ENCODE data around the gene EPHB4. TPM values are rescaled to one million over a fixed set of nuclear protein-coding genes. Genes with fewer than 3 reads are reported as not detected.

Gene EPHB4
- total RNA-seq = 88.9 and 91.9 TPM in 2 replicates
- long read RNA-seq, partial matches to known transcripts = 4 of 4 reads
- long read RNA-seq, other reads (novel, unspliced or antisense) = 0 of 4 reads

GRCh38 chr7:100827330-100828226 lies at the start of gene EPHB4:
EPHB4 (minus strand) TSS chr7:100827523; CDS start chr7:100827030, 493 bp downstream.
- Mint-ChIP-seq H3K27ac (ENCODE audit: unreplicated experiment) (peak within 1 kb of the TSS; percentile 89), H3K9me3 (ENCODE audit: unreplicated experiment) (no peaks in the 10 kb centered on the region), H3K36me3 (ENCODE audit: unreplicated experiment) (peaks cover 6% of the 10 kb centered on the region), H3K27me3 (ENCODE audit: unreplicated experiment) (no peaks in the 10 kb centered on the region), H3K4me3 (ENCODE audit: unreplicated experiment) (peak within 1 kb of the TSS; percentile 92), H3K4me1 (ENCODE audit: unreplicated experiment) (peaks cover 35% of the 10 kb centered on the region)
- TF ChIP-seq, protein P1, sequence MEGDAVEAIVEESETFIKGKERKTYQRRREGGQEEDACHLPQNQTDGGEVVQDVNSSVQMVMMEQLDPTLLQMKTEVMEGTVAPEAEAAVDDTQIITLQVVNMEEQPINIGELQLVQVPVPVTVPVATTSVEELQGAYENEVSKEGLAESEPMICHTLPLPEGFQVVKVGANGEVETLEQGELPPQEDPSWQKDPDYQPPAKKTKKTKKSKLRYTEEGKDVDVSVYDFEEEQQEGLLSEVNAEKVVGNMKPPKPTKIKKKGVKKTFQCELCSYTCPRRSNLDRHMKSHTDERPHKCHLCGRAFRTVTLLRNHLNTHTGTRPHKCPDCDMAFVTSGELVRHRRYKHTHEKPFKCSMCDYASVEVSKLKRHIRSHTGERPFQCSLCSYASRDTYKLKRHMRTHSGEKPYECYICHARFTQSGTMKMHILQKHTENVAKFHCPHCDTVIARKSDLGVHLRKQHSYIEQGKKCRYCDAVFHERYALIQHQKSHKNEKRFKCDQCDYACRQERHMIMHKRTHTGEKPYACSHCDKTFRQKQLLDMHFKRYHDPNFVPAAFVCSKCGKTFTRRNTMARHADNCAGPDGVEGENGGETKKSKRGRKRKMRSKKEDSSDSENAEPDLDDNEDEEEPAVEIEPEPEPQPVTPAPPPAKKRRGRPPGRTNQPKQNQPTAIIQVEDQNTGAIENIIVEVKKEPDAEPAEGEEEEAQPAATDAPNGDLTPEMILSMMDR (IDR thresholded peaks at IDR 0.05) = peak; percentile 62
- peak; percentile 93 for DNase-seq (ENCODE audit: extremely low spot score, unreplicated experiment)

- peak overlapping the region; percentile 99 for H3K27ac Mint-ChIP-seq (ENCODE audit: unreplicated experiment)
- peaks cover 45% of the 10 kb centered on the region for H3K36me3 Mint-ChIP-seq (ENCODE audit: unreplicated experiment)
- H3K4me1 Mint-ChIP-seq (ENCODE audit: unreplicated experiment) = peaks cover 55% of the 10 kb centered on the region
These were observed 48.0 kb upstream of the EPHB4 start for GRCh38 chr7:100875356-100875751.

DNA sequence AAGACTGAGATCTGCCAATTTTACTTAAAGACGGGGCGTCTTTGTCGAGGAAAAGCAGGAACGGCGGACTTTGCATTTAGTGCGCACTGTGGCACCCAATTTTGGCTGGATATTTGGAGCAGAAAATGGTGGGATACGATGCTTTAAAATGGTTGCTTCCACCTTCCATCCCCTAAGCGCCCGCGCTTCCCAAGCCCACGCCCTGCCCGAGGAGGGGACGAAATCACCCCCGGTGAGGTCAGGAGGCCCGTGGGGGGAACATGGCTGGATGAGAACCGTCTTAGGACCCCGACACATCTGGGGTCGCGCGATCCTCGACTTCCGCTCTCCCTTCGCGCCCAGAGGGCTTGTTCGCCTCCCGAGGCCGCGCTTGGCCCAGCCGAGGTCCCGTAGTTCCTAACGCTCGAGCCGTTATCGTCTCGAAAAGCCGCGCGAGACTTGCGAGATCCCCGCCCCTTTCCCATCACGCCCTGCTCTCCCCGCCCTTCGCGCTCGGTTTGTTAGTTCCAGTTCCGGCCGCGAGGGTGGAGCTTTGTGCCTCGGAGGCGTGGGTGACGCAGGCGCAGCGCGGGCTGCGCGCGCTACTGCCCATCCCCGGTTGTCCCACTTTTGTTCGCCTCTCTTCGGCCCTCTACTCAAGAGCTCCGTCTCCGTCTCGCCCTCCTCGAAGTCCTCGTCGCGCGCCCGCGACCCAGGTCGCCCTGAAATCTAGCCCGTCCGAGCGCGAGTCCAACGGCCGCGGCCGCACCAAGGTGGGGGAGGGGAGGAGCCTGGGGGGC lies 47.4 kb upstream of the EPHB4 start, which contains the start of gene SRRT:
Gene SRRT (plus strand): TSS at position 527 of the 779 bp plus-strand sequence. CDS start 488 bp downstream, outside the sequence.
- H3K27me3 Mint-ChIP-seq (ENCODE audit: unreplicated experiment) = no peaks in the 10 kb centered on the region
- DNase-seq (ENCODE audit: extremely low spot score, unreplicated experiment) = peak; percentile 99
- H3K4me1 Mint-ChIP-seq (ENCODE audit: unreplicated experiment) = peaks cover 51% of the 10 kb centered on the region
- peaks cover 41% of the 10 kb centered on the region for H3K36me3 Mint-ChIP-seq (ENCODE audit: unreplicated experiment)
- TF ChIP-seq, protein P1 (IDR thresholded peaks at IDR 0.05) = peak; percentile 43
- H3K9me3 Mint-ChIP-seq (ENCODE audit: unreplicated experiment) = no peaks in the 10 kb centered on the region
- H3K4me3 Mint-ChIP-seq (ENCODE audit: unreplicated experiment) = peak within 1 kb of the TSS; percentile 98
- H3K27ac Mint-ChIP-seq (ENCODE audit: unreplicated experiment) = peak within 1 kb of the TSS; percentile 99

More at GRCh38 chr7:100875356-100875751, 48.0 kb upstream of the EPHB4 start:
- H3K27me3 Mint-ChIP-seq (ENCODE audit: unreplicated experiment) = no peaks in the 10 kb centered on the region
- peak overlapping the region; percentile 98 for H3K4me3 Mint-ChIP-seq (ENCODE audit: unreplicated experiment)
- H3K9me3 Mint-ChIP-seq (ENCODE audit: unreplicated experiment) = no peaks in the 10 kb centered on the region
- TF ChIP-seq, protein P1 (IDR thresholded peaks at IDR 0.05) = no peak
- DNase-seq (ENCODE audit: extremely low spot score, unreplicated experiment) = no peak

- no peaks in the 10 kb centered on the region for H3K27me3 Mint-ChIP-seq (ENCODE audit: unreplicated experiment)
- peak overlapping the region; percentile 99 for H3K27ac Mint-ChIP-seq (ENCODE audit: unreplicated experiment)
- TF ChIP-seq, protein P1 (IDR thresholded peaks at IDR 0.05) = no peak
- H3K36me3 Mint-ChIP-seq (ENCODE audit: unreplicated experiment) = peaks cover 38% of the 10 kb centered on the region
- DNase-seq (ENCODE audit: extremely low spot score, unreplicated experiment) = no peak
- H3K4me3 Mint-ChIP-seq (ENCODE audit: unreplicated experiment) = peak overlapping the region; percentile 98
- peaks cover 48% of the 10 kb centered on the region for H3K4me1 Mint-ChIP-seq (ENCODE audit: unreplicated experiment)
- H3K9me3 Mint-ChIP-seq (ENCODE audit: unreplicated experiment) = no peaks in the 10 kb centered on the region
These were observed 46.9 kb upstream of the EPHB4 start for GRCh38 chr7:100874300-100874576.
